Endothelial cell of hepatic sinusoid (primary cell): ENCODE data around the gene GTF3C5.
"Not testable (repeated sequence)": the region's sequence is repeated elsewhere in the genome, so short reads cannot be mapped to it uniquely, and the experiment has no call there.

Source experiments
- in situ Hi-C: cut with HindIII; loops from 2 replicates; pipeline ENCODE4 v1.10.0; 2017; ENCODE audit warnings: low sequenced_read_pairs

Gene GTF3C5

GRCh38 chr9:133030317-133031129 is at the start of gene GTF3C5:
Gene GTF3C5, plus strand, starts transcription at chr9:133030997. Its CDS starts 15 bp downstream, at chr9:133031012.
- in situ Hi-C loops, result no loop called here

DNA sequence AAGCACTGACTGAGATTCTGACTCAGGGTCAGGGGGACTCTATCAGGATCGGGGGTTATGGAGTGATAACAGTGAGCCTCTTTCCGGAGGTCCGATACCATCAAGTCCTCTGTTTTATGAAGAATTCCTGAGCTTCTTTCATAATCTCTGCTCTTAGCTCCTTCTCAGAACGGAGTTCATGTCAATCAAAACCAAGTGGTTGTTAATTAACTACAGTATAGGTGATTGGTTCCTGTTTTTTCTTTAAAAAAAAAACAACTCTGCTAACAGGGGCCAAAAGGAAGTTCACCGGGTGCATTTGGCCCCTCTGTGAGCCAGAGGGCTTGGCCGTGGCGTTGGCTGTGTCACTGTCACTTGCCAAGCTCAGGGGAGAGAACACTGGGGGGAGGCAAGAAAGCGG is 48.3 kb upstream of the GTF3C5 start:
- in situ Hi-C loops, result no loop called here

GRCh38 chr9:132983491-132984201 is 47.2 kb upstream of the GTF3C5 start:
- in situ Hi-C loops, result no loop called here

GRCh38 chr9:132984202-132985070 is 46.4 kb upstream of the GTF3C5 start:
- in situ Hi-C loops, result no loop called here

DNA sequence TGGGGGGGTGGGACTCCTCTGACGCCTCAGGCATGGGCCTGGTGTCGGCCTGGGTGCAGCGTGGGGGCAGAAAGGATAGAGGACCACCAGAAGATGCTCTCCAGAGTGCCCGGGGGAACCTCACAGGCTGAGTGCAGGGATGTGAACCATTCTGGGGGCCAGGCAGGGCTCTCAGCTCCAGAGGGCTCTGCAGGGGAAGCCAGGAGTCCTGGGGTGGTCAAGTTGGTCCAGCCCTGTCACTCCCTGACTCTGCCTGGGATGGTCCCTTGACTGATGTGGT is 45.8 kb upstream of the GTF3C5 start:
- in situ Hi-C loops, result no loop called here

- in situ Hi-C loops, result no loop called here
Measured at GRCh38 chr9:132985489-132985888, 45.3 kb upstream of the GTF3C5 start.

GRCh38 chr9:132986114-132986513 is 44.7 kb upstream of the GTF3C5 start:
- in situ Hi-C loops, result no loop called here

DNA sequence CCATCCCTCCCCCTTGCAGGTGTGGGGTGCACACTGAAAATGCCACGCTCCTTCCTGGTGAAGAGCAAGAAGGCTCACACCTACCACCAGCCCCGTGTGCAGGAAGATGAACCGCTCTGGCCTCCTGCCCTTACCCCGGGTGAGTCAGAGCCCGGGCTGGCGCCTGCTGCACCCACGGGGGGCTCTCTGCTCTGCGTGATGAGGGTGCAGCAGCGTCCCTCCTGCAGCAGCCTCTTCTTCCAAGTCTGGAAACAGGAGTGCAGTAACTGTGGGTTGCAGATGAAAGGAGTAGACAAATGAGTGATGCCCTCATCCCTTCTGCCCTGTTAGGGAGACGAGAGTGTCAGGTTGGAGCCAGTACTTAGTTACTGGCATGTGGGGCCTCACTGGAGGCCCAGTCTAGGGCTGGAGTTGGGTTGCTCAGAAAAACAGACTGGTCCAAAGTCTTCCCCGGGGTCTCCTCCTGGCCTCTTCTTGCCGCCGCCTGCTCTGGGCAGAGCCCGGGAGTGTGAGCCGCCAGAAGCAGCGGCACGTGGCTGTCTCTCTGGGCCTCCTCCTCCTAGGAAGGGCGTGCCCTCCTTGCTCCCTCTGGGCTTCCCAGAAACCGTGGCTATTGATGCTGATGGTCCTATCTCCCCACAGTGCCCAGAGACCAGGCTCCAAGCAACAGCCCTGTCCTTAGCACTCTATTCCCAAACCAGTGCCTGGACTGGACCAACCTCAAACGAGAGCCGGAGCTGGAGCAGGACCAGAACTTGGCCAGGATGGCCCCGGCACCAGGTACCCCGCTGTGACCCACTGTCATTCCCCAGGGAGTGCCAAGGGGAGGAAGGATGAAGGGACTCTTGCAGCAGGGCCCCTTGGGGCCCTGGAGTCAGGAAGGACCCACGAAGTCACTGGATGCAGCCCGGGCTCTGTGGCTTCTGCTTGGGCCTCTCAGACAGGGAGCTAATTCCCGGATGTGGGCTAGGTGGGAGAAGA is 43.9 kb upstream of the GTF3C5 start:
- in situ Hi-C loops, result no loop called here

- in situ Hi-C loops, result no loop called here
Measured at GRCh38 chr9:132988244-132989013, 42.4 kb upstream of the GTF3C5 start.

DNA sequence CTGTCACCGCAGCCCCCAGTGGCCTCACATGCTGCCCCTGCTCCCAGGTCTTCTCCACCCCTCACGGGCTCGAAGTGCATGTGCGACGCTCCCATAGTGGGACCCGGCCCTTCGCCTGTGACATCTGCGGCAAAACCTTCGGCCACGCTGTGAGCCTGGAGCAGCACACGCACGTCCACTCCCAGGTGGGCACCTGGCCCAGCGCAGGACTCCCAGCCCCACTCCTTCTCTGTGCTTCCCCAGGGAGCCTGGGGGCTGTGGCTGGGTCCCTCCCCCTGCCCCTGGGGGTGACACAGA is 41.8 kb upstream of the GTF3C5 start:
- in situ Hi-C loops, result no loop called here

- in situ Hi-C loops, result no loop called here
Measured at GRCh38 chr9:132989414-132989996, 41.3 kb upstream of the GTF3C5 start.

- in situ Hi-C loops, result not testable (repeated sequence)
Measured at GRCh38 chr9:132989998-132990557, 40.7 kb upstream of the GTF3C5 start.

- in situ Hi-C loops, result no loop called here
Measured at GRCh38 chr9:132990781-132991180, 40.0 kb upstream of the GTF3C5 start.

GRCh38 chr9:132991351-132992300 is 39.2 kb upstream of the GTF3C5 start:
- in situ Hi-C loops, result no loop called here

- in situ Hi-C loops, result no loop called here
Measured at GRCh38 chr9:132993511-132993939, 37.3 kb upstream of the GTF3C5 start.

DNA sequence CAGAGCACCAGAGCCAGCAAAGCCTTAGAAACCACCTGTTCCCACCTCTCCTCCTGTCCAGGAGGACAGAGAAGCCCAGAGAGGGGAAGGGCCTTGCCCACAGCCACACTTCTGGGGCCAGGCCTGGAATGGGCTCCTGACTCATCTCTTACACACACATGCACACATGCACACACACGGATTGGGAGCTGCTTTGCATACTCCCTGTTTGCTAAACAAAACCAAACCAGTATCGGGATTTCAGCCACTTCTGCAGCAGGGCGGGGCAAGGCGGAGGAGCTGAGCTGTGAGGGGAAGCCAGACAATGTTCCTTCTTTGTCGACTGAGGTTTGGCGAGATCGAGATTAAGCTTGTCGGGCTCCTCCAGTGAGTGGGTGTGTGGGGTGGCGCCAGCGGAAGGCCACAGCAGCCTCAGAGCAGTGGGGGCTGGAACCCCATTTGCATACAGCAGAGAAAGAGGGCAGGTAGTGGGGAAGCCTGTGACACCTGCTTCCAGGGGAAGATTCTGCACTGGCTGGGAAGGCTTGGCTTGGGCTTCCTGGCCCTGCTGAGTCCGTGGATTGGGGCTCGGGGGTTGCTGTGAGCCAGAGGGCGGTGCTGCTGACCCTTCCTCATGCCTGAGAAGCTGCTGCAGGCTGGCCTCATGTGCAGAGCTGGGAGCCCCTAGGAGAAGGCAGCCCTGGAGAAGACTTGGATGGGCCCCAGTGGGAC is 36.2 kb upstream of the GTF3C5 start:
- in situ Hi-C loops, result no loop called here

DNA sequence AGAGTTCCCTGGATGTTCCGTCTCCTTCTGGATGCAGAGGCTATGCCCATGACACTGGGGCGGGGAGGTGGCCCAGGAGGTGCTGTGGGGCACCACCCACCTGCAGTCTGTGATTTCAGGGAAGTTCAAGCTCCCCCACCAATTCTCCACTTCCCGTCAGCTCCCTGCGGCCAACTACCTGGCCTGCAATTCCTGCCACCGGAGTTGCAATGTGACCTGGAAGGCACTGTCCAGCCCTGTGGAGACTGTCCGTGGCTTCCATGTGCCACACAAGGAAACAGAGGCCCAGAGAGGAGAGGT is 35.7 kb upstream of the GTF3C5 start:
- in situ Hi-C loops, result no loop called here

- in situ Hi-C loops, result no loop called here
Measured at GRCh38 chr9:132995879-132996278, 34.9 kb upstream of the GTF3C5 start.
